Left cardiac atrium (tissue), 4 donors: ENCODE results near the gene SLC38A11. TPM values are rescaled to one million over a fixed set of nuclear protein-coding genes. Genes with fewer than 3 reads are reported as not detected.
"Not testable (repeated sequence)": the region's sequence is repeated elsewhere in the genome, so short reads cannot be mapped to it uniquely, and the experiment has no call there.

Source experiments
- ATAC-seq, 2 donors: fragments of 200-7000 bp; cut with Tn5 transposase; one replicate each; pipeline ENCODE4 v1.9.1; 2020; ENCODE audit warnings: mild to moderate bottlenecking in 2 of 2, moderate library complexity in 2 of 2
- DNase-seq: peaks from one replicate; pipeline ENCODE4 v3.0.0-alpha.2; 2020
- intact Hi-C, 2 donors: fragments of 100-400 bp; cut with DNase I; formaldehyde crosslinking; loops; one replicate each; pipeline versions ENCODE4 v1.14.1 to v1.15.1; 2022 to 2023
- total RNA-seq, 2 donors: library from RNA; stranded (reverse); fragmentation: NEBNext Ultra II Directional; extraction: Animal tissue kit (Norgen Biotek cat#: 25700); gene quantifications; one replicate each; pipeline ENCODE4 v1.2.1, GENCODE V29; 2021
- donor health status: DM: no; HTN: yes; CAD: no.
- donor health status: DM: no; HTN: yes; CAD: no; lungs with severe emphysema.
- donor health status: DM: yes; HTN: yes; CAD: no.
- donor health status: Dilated cardiomyopathy.

Gene SLC38A11
- total RNA-seq, 2 donors from 2014 or later, result 0.42 to 0.71 TPM

DNA sequence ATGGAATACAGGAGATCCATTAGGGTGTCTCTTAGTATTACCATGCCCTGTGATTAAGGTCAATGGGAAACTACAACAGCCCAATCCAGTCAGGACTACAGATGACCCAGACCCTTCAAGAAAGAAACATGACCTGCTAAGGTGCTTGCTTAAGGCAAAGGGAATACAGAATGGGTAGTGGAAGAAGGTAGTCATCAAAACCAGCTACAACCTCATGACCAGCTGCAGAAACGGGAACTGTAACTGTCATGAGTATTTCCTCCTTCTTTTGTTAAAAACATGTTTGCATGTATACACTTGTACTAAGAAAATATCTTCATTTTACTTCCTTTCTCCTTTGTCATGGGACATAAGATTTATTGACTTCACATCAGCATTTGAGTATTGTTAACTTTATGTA, 88.9 kb downstream of the SLC38A11 start:
- ATAC-seq, intact Hi-C loops: not testable (repeated sequence)

GRCh38 chr2:164860694-164861042, 94.7 kb downstream of the SLC38A11 start:
- no peak for DNase-seq
- ATAC-seq, result no peak
- intact Hi-C loops, result no loop called here

More for the DNA sequence above, 88.9 kb downstream of the SLC38A11 start:
- not testable (repeated sequence) for DNase-seq

DNA sequence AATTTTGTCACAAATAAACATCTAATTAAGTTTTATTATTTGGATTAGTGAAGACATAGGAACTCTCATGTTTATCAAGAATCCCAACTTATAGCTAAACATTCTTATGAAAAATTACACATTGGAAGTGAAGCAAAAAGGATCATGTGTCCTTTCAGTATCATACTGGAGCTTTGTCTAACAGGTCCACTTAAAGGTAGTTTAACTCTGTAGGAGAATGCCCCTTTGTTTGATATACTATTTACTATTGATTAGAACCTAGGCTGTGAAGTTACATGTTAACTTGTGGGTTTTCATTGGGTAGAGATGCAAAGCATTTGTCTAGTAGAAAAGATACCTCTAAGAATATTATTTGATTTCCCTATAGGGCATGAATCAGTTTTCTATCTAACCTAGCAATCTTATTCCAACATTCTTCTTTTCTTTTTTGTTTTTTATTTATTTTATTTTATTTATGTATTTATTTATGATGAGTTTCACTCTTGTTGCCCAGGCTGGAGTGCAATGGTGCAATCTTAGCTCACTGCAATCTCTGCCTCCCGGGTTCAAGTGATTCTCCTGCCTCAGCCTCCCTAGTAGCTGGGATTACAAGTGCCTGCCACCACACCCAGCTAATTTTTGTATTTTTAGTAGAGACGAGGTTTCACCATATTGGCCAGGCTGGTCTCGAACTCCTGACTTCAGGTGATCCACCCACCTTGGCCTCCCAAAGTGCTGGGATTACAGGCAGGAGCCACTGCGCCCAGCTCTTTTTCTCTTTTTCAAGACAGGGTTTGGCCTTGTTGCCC, 95.2 kb downstream of the SLC38A11 start:
- ATAC-seq, DNase-seq, intact Hi-C loops: not testable (repeated sequence)

- ATAC-seq (no peak), DNase-seq (no peak)
- intact Hi-C loops, result no loop called here
Observed at GRCh38 chr2:164859251-164859818, 96.0 kb downstream of the SLC38A11 start.

DNA sequence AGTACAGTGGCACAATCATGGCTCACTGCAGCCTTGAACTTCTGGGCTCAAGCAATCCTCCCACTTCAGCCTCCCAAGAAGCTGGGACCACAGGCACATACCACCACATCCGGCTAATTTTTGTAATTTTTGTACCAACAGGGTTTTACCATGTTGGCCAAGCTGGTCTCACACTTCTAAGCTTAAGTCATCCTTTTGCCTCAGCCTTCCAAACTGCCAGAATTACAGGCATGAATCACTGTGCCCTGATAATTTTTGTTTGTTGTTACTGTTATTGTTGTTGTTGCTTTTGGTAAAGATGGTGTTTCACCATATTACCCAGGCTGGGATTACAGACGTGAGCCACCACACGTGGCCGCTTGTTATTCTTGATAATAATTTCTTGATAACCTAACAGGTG, 103.2 kb downstream of the SLC38A11 start:
- DNase-seq (no peak), ATAC-seq (no peak)
- intact Hi-C loops, result no loop called here

- DNase-seq (no peak), ATAC-seq (no peak)
- intact Hi-C loops, result no loop called here
Observed at GRCh38 chr2:164850235-164850634, 105.1 kb downstream of the SLC38A11 start.

DNA sequence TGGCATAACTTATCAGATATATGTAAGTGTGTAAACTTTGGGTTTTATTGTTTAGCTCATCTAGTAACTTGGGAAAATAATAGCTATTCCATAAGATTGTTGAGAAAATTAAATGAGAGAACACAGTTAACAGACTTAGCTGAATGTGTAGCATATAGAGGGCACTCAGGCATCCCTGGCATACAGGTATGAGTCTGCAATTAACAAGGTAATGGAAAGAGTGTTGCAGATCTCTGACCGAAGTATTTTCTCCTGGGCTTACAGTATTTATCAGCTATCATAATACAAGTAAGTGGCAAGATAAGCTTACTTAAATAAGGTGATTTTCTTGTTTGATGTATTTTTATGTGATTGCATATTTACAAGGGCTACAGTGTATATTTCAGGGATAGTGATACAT, 105.8 kb downstream of the SLC38A11 start:
- ATAC-seq, result no peak
- DNase-seq, result no peak
- intact Hi-C loops, result loop anchor here in 1 of 2 donors (10.0 kb wide), 1 partner anchor 65 kb away; no protein-coding TSS in a partner anchor

- no peak for DNase-seq
- intact Hi-C loops, result loop anchor here in 1 of 2 donors (10.0 kb wide), 1 partner anchor 67 kb away; no protein-coding TSS in a partner anchor
- ATAC-seq, result no peak
Observed at GRCh38 chr2:164847981-164848741, 107.2 kb downstream of the SLC38A11 start.

GRCh38 chr2:164847291-164847690, 108.0 kb downstream of the SLC38A11 start:
- DNase-seq, result no peak
- ATAC-seq, result no peak
- intact Hi-C loops, result loop anchor here in 1 of 2 donors (10.0 kb wide), 1 partner anchor 68 kb away; no protein-coding TSS in a partner anchor

GRCh38 chr2:164846276-164846675, 109.0 kb downstream of the SLC38A11 start:
- intact Hi-C loops, result loop anchor here in 1 of 2 donors (10.0 kb wide), 1 partner anchor 69 kb away; no protein-coding TSS in a partner anchor
- DNase-seq, result no peak

More at GRCh38 chr2:164846276-164846675, 109.0 kb downstream of the SLC38A11 start:
- ATAC-seq, result no peak

Other genes with a start within 250 kb of the SLC38A11 start
- gene COBLL1, start 113.7 kb downstream of the SLC38A11 start, total RNA-seq, result 10 to 100 TPM; 13.9 to 18.0 TPM
- gene SCN3A, start 248.5 kb upstream of the SLC38A11 start, total RNA-seq, result 1 to 10 TPM; 1.1 TPM